Liver (tissue), 3 donors: ENCODE measurements around the gene GOLGA5.

Experiments used
- EGR1 ChIP-seq, 2 donors: IDR thresholded peaks; 2 replicates each; pipeline ENCODE4 v1.6.1; 2016 to 2018; ENCODE audit warnings: antibody characterized with exemption in 2 of 2, low read depth in 2 of 2
- JUND ChIP-seq, 2 donors: IDR thresholded peaks; 2 replicates each; pipeline ENCODE4 v1.6.1; 2016; ENCODE audit warnings: antibody characterized with exemption in 2 of 2
- RAD21 ChIP-seq, 2 donors: IDR thresholded peaks; 2 replicates each; pipeline ENCODE4 v1.6.1; 2016; ENCODE audit warnings: antibody characterized with exemption in 2 of 2, mild to moderate bottlenecking in 2 of 2
- TF ChIP-seq, protein P1 (sequence below): IDR thresholded peaks from 2 replicates; pipeline ENCODE4 v1.6.1; 2016; ENCODE audit warnings: antibody characterized with exemption, mild to moderate bottlenecking
- TF ChIP-seq, protein P2 (sequence below): fragments of 150-350 bp; IDR thresholded peaks from 2 replicates; pipeline ENCODE4 v1.5.1; 2017; ENCODE audit warnings: improper control_type of control experiment, low read depth, low read length; ENCODE audit not compliant: missing input control
- TF ChIP-seq, protein P3 (sequence below): IDR thresholded peaks from 2 replicates; pipeline ENCODE4 v1.6.1; 2016; ENCODE audit warnings: antibody characterized with exemption
- donor health status: healthy.
- donor health status: healthy.

DNA sequence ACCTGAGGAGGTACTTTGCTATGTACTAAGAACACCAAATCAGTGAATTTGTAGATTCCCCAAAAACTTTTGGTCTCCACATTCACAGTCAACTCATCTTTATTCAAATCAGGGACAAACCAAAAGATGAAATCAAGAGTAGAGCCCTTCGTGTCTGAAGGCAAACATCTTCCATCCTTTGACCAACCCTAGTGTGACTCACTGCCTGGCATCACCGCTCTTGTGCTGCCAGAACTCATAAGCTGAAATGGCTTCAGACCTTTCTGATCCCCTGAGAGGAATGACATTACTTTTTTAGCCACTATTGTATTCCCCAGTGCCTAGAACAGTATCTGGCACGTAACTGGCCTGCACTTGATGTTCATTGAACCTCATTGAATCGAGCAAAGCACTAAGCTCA lies 50.1 kb downstream of the GOLGA5 start:
- TF ChIP-seq, protein P1, sequence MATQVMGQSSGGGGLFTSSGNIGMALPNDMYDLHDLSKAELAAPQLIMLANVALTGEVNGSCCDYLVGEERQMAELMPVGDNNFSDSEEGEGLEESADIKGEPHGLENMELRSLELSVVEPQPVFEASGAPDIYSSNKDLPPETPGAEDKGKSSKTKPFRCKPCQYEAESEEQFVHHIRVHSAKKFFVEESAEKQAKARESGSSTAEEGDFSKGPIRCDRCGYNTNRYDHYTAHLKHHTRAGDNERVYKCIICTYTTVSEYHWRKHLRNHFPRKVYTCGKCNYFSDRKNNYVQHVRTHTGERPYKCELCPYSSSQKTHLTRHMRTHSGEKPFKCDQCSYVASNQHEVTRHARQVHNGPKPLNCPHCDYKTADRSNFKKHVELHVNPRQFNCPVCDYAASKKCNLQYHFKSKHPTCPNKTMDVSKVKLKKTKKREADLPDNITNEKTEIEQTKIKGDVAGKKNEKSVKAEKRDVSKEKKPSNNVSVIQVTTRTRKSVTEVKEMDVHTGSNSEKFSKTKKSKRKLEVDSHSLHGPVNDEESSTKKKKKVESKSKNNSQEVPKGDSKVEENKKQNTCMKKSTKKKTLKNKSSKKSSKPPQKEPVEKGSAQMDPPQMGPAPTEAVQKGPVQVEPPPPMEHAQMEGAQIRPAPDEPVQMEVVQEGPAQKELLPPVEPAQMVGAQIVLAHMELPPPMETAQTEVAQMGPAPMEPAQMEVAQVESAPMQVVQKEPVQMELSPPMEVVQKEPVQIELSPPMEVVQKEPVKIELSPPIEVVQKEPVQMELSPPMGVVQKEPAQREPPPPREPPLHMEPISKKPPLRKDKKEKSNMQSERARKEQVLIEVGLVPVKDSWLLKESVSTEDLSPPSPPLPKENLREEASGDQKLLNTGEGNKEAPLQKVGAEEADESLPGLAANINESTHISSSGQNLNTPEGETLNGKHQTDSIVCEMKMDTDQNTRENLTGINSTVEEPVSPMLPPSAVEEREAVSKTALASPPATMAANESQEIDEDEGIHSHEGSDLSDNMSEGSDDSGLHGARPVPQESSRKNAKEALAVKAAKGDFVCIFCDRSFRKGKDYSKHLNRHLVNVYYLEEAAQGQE = no peak
- TF ChIP-seq, protein P2, sequence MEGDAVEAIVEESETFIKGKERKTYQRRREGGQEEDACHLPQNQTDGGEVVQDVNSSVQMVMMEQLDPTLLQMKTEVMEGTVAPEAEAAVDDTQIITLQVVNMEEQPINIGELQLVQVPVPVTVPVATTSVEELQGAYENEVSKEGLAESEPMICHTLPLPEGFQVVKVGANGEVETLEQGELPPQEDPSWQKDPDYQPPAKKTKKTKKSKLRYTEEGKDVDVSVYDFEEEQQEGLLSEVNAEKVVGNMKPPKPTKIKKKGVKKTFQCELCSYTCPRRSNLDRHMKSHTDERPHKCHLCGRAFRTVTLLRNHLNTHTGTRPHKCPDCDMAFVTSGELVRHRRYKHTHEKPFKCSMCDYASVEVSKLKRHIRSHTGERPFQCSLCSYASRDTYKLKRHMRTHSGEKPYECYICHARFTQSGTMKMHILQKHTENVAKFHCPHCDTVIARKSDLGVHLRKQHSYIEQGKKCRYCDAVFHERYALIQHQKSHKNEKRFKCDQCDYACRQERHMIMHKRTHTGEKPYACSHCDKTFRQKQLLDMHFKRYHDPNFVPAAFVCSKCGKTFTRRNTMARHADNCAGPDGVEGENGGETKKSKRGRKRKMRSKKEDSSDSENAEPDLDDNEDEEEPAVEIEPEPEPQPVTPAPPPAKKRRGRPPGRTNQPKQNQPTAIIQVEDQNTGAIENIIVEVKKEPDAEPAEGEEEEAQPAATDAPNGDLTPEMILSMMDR = no peak
- TF ChIP-seq JUND (IDR thresholded peaks at IDR 0.05) (no peak), RAD21 (IDR thresholded peaks at IDR 0.05) (no peak), EGR1 (IDR thresholded peaks at IDR 0.05; ENCODE audit: low read depth in 2 of 2) (no peak)
- TF ChIP-seq, protein P3, sequence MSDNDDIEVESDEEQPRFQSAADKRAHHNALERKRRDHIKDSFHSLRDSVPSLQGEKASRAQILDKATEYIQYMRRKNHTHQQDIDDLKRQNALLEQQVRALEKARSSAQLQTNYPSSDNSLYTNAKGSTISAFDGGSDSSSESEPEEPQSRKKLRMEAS = no peak
